Airway epithelial cell (primary cell): ENCODE data around the gene NKD1. TPM values are rescaled to one million over a fixed set of nuclear protein-coding genes. Genes with fewer than 3 reads are reported as not detected.

ENCODE experiments used
- total RNA-seq: library from RNA; depleted of rRNA; stranded (reverse); fragments of >200 nt; gene quantifications from 2 replicates; pipeline ENCODE4 v1.2.3, GENCODE V29; 2015

NKD1 gene, protein sequence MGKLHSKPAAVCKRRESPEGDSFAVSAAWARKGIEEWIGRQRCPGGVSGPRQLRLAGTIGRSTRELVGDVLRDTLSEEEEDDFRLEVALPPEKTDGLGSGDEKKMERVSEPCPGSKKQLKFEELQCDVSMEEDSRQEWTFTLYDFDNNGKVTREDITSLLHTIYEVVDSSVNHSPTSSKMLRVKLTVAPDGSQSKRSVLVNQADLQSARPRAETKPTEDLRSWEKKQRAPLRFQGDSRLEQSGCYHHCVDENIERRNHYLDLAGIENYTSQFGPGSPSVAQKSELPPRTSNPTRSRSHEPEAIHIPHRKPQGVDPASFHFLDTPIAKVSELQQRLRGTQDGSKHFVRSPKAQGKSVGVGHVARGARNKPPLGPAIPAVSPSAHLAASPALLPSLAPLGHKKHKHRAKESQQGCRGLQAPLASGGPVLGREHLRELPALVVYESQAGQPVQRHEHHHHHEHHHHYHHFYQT
- total RNA-seq = 0.07 and 0.19 TPM in 2 replicates

DNA sequence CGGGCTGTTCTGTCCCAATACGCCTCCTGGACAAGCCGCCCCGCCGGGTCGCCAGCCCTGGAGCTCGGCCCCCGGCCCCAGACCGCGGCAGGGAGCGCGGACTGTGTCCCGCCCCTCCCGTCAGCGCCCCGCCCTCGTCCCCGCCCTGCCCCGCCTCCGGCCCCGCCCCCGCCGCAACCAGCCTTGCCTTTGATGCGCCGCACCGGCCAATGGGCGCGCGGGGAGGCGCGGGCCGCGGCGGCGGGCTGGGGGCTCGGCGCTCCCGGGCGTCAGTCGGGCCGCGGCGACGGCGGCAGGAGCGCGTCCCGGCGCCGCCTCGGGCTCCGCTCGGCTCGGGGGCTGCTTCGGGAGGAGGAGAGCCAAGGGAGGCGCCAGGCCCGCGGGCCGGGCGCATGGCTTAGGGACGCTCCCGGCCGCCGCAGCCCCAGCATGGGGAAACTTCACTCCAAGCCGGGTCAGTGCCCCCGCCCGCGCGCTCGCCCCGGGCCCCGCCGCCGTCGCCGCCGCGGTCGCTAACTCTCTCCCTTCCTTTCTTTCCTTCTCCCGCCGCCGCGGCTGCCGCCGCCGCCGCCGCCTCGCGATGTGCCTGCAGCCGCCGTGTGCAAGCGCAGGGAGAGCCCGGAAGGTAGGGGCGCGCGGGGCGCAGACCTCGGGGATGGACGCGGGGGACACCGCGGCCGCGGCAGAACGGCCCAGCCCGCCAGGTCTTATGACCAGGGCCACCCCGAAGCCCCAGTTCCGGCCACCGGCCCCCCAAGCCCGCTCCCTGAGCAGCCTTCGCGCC is at the start of gene NKD1:
NKD1 (plus strand) TSS at position 272 of the 784 bp plus-strand sequence; CDS start at position 430, 158 bp downstream.

DNA sequence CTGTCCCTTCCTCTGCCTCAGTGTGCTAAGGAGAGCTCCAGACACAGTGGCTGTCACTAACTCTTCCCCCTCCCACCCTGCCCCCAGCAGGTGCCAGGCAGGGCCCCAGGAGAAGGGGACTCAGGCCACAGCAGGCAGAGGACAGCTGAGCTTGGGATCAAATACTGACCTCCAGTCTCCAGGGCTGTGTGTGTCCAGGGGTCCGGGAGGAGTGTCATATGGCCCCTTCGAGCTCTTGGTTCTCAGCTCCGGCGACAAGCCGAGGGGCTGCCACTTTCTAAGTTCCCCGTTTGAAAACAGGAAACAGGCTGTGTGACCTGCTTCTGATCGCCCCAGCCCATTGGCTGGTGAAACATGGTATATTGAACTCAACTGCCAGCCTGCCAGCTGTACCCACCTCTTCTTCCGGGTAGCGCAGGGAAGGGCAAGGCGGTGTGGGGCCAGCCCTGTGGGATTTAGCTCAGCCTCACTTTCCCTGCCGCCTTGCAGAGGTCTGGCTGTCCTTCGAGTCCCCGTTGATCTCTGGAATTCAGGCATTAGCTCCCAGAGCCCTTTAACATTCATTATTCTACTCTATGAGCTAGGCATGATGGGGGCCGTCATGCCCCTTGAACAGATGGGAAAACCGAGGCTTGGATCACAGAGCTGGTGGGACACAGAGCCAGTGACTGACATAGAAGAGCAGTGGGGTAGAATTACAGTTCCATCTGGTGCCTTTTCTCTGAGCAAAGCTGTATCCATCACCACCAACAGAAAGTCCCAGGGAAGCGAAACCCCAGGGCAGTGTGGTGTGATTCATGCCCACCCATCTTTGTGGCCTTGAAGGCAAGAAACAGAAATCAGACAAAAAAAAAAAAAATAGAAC is 133.1 kb downstream of the NKD1 start, which contains the start of gene SNX20:
SNX20 (minus strand) TSS at position 292 of the 865 bp plus-strand sequence. CDS start 3,786 bp downstream, outside the sequence.

DNA sequence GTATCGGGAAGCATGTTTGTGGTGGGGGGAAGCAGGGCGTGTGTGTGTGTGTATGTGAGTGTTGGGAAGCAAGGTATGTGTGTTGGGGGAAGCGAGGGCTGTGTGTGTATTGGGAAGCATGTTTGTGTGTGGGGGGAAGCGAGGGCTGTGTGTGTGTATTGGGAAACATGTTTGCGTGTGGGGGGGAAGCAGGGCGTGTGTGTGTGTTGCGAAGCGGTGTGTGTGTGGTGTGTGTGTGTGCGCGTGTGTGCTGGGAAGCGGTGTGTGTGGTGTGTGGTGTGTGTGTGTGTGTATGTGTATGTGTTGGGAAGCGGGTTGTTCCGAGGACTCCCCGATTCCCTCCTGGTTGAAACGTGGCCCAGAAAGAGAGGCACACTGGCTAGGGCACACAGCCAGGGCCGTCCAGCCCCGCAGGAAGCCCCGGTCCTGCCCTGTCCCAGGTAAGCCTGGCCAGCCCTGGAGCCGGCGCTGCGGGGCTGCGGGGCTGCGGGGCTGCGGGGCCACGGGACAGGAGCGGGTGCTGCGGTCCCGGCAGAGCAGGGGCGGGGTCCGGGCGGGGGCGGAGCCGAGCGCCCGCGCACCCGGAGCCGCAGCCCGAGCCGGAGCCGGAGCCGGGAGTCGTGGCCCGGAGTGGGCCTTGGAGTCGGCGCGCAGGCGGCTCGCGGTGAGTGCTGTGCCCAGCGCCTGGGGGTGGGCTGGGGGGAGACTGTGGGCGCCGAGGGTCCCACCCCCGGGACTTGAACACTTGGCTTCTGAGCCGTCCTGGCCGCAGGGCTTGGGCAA is 145.0 kb downstream of the NKD1 start, which contains the start of gene NOD2:
NOD2 (plus strand) TSS at position 608 of the 783 bp plus-strand sequence. CDS start 5,890 bp downstream, outside the sequence.

Other genes starting within 250 kb of the NKD1 start
- gene BRD7, start 179.4 kb upstream of the NKD1 start, total RNA-seq = 41.8 and 44.6 TPM in 2 replicates
- gene SNX20, start 132.9 kb downstream of the NKD1 start, total RNA-seq = not detected in 2 replicates
- 4.8 and 5.6 TPM in 2 replicates for gene NOD2, start 145.2 kb downstream of the NKD1 start, total RNA-seq
- gene CYLD, start 193.7 kb downstream of the NKD1 start, total RNA-seq = 9.6 and 13.0 TPM in 2 replicates